GM12873 (cell line): ENCODE measurements around the gene CASP5.

Experiments
- CTCF ChIP-seq: IDR thresholded peaks from 2 replicates; pipeline ENCODE4 v1.5.1; 2012; ENCODE audit warnings: low read depth, mild to moderate bottlenecking, moderate library complexity, low read length, control low read depth; ENCODE audit not compliant: insufficient read depth; ENCODE audit errors: missing control alignments

The CASP5 gene

GRCh38 chr11:104957280-104957679 lies 65.7 kb downstream of the CASP5 start:
- no peak for TF ChIP-seq CTCF

- no peak for TF ChIP-seq CTCF
These were observed 66.4 kb downstream of the CASP5 start for GRCh38 chr11:104956528-104956927.

- TF ChIP-seq CTCF: peak; percentile 56
These were observed 76.1 kb downstream of the CASP5 start for GRCh38 chr11:104946907-104947306.
